ENCODE results near the gene SEMA3G. TPM values are rescaled to one million over a fixed set of nuclear protein-coding genes. Genes with fewer than 3 reads are reported as not detected.
A peak's percentile ranks its signal among the peaks of the same experiment; 100 is the strongest.

Gene SEMA3G
- total RNA-seq, 2 donors from 2014 or later = 2.4 to 2.6 TPM

GRCh38 chr3:52406231-52406661, 38.7 kb downstream of the SEMA3G start:
- intact Hi-C loops (cut with DNase I) = no loop called here
- DNase-seq = peak; percentile 79
- Histone ChIP-seq H3K27me3 (no peaks in the 10 kb centered on the region), H3K36me3 (peaks cover 22% of the 10 kb centered on the region), H3K4me1 (peaks cover 7% of the 10 kb centered on the region), H3K4me3 (no peak overlapping the region), H3K9me3 (no peaks in the 10 kb centered on the region), H3K27ac (no peak overlapping the region), H3K9ac (ENCODE audit: low read depth in 2 of 2, low read length in 2 of 2) (peak overlapping the region; percentile 36 to 64)
- no peak for TF ChIP-seq CTCF (IDR thresholded peaks at IDR 0.05)

DNA sequence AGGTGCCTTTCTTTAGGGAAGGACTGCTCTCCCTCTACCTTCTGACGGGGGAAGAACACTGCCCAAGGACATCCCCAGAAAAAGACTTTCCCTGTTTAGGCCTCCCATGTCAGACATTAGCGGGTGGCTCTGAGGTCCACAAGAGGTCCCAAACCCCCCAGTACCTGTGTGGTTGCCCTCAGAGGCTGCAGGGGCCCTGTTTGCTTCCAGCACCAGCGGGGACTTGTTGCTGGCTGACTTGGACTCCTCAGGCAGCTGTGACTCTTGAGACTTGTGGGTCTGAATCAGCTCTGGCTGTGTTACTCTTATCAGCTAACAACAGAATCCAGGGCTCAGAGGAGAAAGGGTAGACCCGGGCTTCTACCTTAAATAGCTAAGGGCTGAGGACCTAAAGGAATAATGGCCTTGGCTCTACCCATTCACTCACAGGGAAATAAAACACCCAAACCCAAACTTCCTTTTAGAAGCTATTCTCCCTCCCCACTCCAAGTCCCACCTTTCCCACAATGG, 39.2 kb downstream of the SEMA3G start:
- no peak for TF ChIP-seq CTCF (IDR thresholded peaks at IDR 0.05)
- DNase-seq = no peak
- H3K4me1 ChIP-seq = peaks cover 7% of the 10 kb centered on the region
- intact Hi-C loops (cut with DNase I) = no loop called here
- peak overlapping the region; percentile 36 to 39 for H3K9ac ChIP-seq (ENCODE audit: low read depth in 2 of 2, low read length in 2 of 2)
- H3K27ac ChIP-seq = no peak overlapping the region
- peaks cover 22% of the 10 kb centered on the region for H3K36me3 ChIP-seq
- no peaks in the 10 kb centered on the region for H3K27me3 ChIP-seq
- no peak overlapping the region for H3K4me3 ChIP-seq
- H3K9me3 ChIP-seq = no peaks in the 10 kb centered on the region

- no peak overlapping the region for H3K4me3 ChIP-seq
- TF ChIP-seq CTCF (IDR thresholded peaks at IDR 0.05) = no peak
- H3K27me3 ChIP-seq = no peaks in the 10 kb centered on the region
- DNase-seq = no peak
- peaks cover 10% of the 10 kb centered on the region for H3K4me1 ChIP-seq
- H3K9me3 ChIP-seq = no peaks in the 10 kb centered on the region
- H3K27ac ChIP-seq = no peak overlapping the region
- intact Hi-C loops (cut with DNase I) = no loop called here
- H3K36me3 ChIP-seq = peaks cover 22% of the 10 kb centered on the region
- no peak overlapping the region for H3K9ac ChIP-seq (ENCODE audit: low read depth in 2 of 2, low read length in 2 of 2)
Observed at GRCh38 chr3:52405066-52405465, 39.8 kb downstream of the SEMA3G start.

- no peak overlapping the region for H3K27ac ChIP-seq
- no peaks in the 10 kb centered on the region for H3K9me3 ChIP-seq
- peaks cover 22% of the 10 kb centered on the region for H3K36me3 ChIP-seq
- H3K27me3 ChIP-seq = no peaks in the 10 kb centered on the region
- DNase-seq = no peak
- no peak overlapping the region for H3K4me3 ChIP-seq
- TF ChIP-seq CTCF (IDR thresholded peaks at IDR 0.05) = no peak
- no peak overlapping the region for H3K9ac ChIP-seq (ENCODE audit: low read depth in 2 of 2, low read length in 2 of 2)
- intact Hi-C loops (cut with DNase I) = no loop called here
- H3K4me1 ChIP-seq = peaks cover 10% of the 10 kb centered on the region
Observed at GRCh38 chr3:52404391-52404790, 40.5 kb downstream of the SEMA3G start.

DNA sequence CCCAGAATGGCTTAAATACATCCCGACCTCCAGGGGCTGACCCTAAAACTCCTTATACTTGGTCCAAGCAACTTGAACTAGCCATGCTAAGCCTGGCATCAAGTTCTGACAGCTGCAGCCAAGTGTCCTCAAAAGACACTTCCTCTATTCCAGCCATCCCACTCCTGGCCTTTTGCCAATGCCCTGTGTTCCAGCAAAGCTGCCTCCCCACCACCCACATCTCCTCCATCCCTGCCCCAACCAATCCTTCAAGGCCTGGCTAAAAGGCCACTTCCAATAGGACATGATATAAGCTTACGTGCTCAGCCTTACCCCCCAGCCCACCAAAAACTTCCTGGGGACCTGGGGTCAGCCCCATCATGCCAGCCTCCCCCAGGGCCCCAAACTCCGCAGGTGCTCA, 40.9 kb downstream of the SEMA3G start:
- Histone ChIP-seq H3K27me3 (no peaks in the 10 kb centered on the region), H3K9me3 (no peaks in the 10 kb centered on the region), H3K27ac (no peak overlapping the region), H3K4me3 (no peak overlapping the region), H3K9ac (ENCODE audit: low read depth in 2 of 2, low read length in 2 of 2) (no peak overlapping the region), H3K36me3 (peaks cover 22% of the 10 kb centered on the region), H3K4me1 (peaks cover 9% of the 10 kb centered on the region)
- TF ChIP-seq CTCF (IDR thresholded peaks at IDR 0.05) = no peak
- intact Hi-C loops (cut with DNase I) = no loop called here
- no peak for DNase-seq
